Liver (tissue), 3 donors: ENCODE results near the gene KCNJ11.

Source experiments
- FOXA1 ChIP-seq: IDR thresholded peaks from 2 replicates; pipeline ENCODE4 v1.6.1; 2016; ENCODE audit warnings: antibody characterized with exemption
- GABPA ChIP-seq, 2 donors: IDR thresholded peaks in 1 of 2; conservative IDR thresholded peaks in 1 of 2; 2 replicates each; pipeline ENCODE4 v1.6.1; 2016; ENCODE audit warnings: antibody characterized with exemption in 2 of 2, mild to moderate bottlenecking in 1 of 2, moderate library complexity in 1 of 2
- HNF4G ChIP-seq: IDR thresholded peaks from 2 replicates; pipeline ENCODE4 v1.6.1; 2016; ENCODE audit warnings: antibody characterized with exemption
- JUND ChIP-seq, 2 donors: IDR thresholded peaks; 2 replicates each; pipeline ENCODE4 v1.6.1; 2016; ENCODE audit warnings: antibody characterized with exemption in 2 of 2
- RAD21 ChIP-seq, 2 donors: IDR thresholded peaks; 2 replicates each; pipeline ENCODE4 v1.6.1; 2016; ENCODE audit warnings: antibody characterized with exemption in 2 of 2, mild to moderate bottlenecking in 2 of 2
- RXRA ChIP-seq, 2 donors: IDR thresholded peaks; 2 replicates each; pipeline ENCODE4 v1.6.1; 2017 to 2018; ENCODE audit warnings: antibody characterized with exemption in 2 of 2, mild to moderate bottlenecking in 1 of 2
- TAF1 ChIP-seq: conservative IDR thresholded peaks from 2 replicates; pipeline ENCODE4 v1.6.1; 2016; ENCODE audit warnings: antibody characterized with exemption, mild to moderate bottlenecking
- YY1 ChIP-seq: IDR thresholded peaks from 2 replicates; pipeline ENCODE4 v1.6.1; 2016; ENCODE audit warnings: antibody characterized with exemption, mild to moderate bottlenecking
- ZBTB33 ChIP-seq: IDR thresholded peaks from 2 replicates; pipeline ENCODE4 v1.6.1; 2016; ENCODE audit warnings: antibody characterized with exemption
- TF ChIP-seq, protein P1 (sequence below): IDR thresholded peaks from 2 replicates; pipeline ENCODE4 v1.6.1; 2016; ENCODE audit warnings: antibody characterized with exemption, mild to moderate bottlenecking
- TF ChIP-seq, protein P2 (sequence below): fragments of 150-350 bp; IDR thresholded peaks from 2 replicates; pipeline ENCODE4 v1.5.1; 2017; ENCODE audit warnings: improper control_type of control experiment, low read depth, low read length; ENCODE audit not compliant: missing input control
- TF ChIP-seq, protein P3 (sequence below): IDR thresholded peaks from 2 replicates; pipeline ENCODE4 v1.6.1; 2016; ENCODE audit warnings: antibody characterized with exemption
- donor health status: healthy.
- donor health status: healthy.

- TF ChIP-seq, protein P1, sequence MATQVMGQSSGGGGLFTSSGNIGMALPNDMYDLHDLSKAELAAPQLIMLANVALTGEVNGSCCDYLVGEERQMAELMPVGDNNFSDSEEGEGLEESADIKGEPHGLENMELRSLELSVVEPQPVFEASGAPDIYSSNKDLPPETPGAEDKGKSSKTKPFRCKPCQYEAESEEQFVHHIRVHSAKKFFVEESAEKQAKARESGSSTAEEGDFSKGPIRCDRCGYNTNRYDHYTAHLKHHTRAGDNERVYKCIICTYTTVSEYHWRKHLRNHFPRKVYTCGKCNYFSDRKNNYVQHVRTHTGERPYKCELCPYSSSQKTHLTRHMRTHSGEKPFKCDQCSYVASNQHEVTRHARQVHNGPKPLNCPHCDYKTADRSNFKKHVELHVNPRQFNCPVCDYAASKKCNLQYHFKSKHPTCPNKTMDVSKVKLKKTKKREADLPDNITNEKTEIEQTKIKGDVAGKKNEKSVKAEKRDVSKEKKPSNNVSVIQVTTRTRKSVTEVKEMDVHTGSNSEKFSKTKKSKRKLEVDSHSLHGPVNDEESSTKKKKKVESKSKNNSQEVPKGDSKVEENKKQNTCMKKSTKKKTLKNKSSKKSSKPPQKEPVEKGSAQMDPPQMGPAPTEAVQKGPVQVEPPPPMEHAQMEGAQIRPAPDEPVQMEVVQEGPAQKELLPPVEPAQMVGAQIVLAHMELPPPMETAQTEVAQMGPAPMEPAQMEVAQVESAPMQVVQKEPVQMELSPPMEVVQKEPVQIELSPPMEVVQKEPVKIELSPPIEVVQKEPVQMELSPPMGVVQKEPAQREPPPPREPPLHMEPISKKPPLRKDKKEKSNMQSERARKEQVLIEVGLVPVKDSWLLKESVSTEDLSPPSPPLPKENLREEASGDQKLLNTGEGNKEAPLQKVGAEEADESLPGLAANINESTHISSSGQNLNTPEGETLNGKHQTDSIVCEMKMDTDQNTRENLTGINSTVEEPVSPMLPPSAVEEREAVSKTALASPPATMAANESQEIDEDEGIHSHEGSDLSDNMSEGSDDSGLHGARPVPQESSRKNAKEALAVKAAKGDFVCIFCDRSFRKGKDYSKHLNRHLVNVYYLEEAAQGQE: no peak
- TF ChIP-seq, protein P2, sequence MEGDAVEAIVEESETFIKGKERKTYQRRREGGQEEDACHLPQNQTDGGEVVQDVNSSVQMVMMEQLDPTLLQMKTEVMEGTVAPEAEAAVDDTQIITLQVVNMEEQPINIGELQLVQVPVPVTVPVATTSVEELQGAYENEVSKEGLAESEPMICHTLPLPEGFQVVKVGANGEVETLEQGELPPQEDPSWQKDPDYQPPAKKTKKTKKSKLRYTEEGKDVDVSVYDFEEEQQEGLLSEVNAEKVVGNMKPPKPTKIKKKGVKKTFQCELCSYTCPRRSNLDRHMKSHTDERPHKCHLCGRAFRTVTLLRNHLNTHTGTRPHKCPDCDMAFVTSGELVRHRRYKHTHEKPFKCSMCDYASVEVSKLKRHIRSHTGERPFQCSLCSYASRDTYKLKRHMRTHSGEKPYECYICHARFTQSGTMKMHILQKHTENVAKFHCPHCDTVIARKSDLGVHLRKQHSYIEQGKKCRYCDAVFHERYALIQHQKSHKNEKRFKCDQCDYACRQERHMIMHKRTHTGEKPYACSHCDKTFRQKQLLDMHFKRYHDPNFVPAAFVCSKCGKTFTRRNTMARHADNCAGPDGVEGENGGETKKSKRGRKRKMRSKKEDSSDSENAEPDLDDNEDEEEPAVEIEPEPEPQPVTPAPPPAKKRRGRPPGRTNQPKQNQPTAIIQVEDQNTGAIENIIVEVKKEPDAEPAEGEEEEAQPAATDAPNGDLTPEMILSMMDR: no peak
- TF ChIP-seq YY1 (no peak), TAF1 (no peak), JUND (IDR thresholded peaks at IDR 0.05) (no peak), HNF4G (no peak), FOXA1 (no peak), RXRA (IDR thresholded peaks at IDR 0.05) (no peak), RAD21 (IDR thresholded peaks at IDR 0.05) (no peak), GABPA (IDR thresholded peaks at IDR 0.05 in 1 of 2, conservative IDR thresholded peaks at IDR 0.05 in 1 of 2) (no peak), ZBTB33 (no peak)
- TF ChIP-seq, protein P3, sequence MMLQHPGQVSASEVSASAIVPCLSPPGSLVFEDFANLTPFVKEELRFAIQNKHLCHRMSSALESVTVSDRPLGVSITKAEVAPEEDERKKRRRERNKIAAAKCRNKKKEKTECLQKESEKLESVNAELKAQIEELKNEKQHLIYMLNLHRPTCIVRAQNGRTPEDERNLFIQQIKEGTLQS: no peak
These were observed 33.3 kb upstream of the KCNJ11 start for GRCh38 chr11:17421781-17422180.
